ENCODE results near the gene TH. TPM values are rescaled to one million over a fixed set of nuclear protein-coding genes. Genes with fewer than 3 reads are reported as not detected.
"Not testable (repeated sequence)": the region's sequence is repeated elsewhere in the genome, so short reads cannot be mapped to it uniquely, and the experiment has no call there.

TH gene
- total RNA-seq, 1 donor, result not detected

DNA sequence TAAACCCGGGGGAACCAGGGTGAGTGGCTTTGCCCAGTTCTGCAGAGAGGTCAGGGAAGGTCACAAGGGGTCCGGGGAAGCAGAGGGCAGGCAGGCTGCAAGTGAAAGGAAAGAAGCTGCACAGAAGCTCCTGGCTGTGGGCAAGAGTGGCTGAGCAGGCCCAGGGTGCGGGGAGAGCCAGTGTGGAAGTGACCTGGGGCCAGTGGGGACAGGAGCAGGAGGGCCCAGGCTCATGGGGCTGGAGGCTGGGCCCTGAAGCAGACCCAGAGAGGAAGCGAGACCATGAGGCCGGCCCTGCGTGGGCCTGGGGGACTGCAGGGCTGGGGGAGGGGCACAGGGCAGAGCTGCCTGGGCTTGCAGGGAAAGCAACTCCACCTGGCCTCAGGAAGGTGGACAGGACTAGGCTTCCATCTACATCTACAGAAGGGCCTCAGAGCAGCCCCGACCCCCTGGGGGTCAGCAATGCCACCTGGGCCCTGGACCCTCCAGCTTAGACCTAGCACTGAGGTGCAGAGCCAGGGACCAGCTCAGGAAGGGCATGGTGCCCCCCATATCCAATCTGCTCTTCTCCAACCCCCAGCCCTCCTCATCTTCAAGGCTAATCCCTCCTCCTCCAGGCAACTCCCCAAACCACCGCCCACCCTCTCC is 44.0 kb downstream of the TH start:
- TF ChIP-seq, protein P1, sequence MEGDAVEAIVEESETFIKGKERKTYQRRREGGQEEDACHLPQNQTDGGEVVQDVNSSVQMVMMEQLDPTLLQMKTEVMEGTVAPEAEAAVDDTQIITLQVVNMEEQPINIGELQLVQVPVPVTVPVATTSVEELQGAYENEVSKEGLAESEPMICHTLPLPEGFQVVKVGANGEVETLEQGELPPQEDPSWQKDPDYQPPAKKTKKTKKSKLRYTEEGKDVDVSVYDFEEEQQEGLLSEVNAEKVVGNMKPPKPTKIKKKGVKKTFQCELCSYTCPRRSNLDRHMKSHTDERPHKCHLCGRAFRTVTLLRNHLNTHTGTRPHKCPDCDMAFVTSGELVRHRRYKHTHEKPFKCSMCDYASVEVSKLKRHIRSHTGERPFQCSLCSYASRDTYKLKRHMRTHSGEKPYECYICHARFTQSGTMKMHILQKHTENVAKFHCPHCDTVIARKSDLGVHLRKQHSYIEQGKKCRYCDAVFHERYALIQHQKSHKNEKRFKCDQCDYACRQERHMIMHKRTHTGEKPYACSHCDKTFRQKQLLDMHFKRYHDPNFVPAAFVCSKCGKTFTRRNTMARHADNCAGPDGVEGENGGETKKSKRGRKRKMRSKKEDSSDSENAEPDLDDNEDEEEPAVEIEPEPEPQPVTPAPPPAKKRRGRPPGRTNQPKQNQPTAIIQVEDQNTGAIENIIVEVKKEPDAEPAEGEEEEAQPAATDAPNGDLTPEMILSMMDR (IDR thresholded peaks at IDR 0.05; ENCODE audit: insufficient read depth, low read depth, low read length), result no peak
- no peak overlapping the region for H3K4me3 ChIP-seq (ENCODE audit: low read depth, low read length)
- no peak for DNase-seq (ENCODE audit: low read depth)

DNA sequence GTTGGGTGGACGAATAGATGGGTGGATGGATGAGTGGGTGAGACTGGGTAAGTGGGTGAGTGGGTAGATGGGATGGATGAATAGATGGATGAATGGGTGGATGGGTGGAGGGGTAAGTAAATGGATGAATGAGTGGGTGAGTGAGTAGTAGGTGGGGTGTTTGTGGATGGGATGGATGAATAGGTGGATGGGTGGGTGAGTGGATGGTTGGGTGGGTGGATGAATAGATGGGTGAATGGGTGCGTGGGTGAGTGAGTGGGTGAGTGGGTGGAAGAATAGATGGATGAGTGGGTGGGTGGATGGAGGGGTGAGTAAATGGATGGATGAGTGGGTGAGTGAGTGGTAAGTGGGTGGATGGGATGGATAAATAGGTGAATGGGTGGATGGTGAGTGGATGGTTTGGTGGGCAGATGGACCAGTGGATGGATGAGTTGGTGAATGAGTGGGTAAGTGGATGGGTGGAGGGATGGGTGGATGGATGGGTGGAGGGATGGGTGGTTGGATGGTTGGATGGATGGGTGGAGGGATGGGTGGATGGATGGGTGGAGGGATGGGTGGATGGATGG is 45.0 kb downstream of the TH start:
- no peak for DNase-seq (ENCODE audit: low read depth)
- no peak overlapping the region for H3K4me3 ChIP-seq (ENCODE audit: low read depth, low read length)
- TF ChIP-seq, protein P1 (IDR thresholded peaks at IDR 0.05; ENCODE audit: insufficient read depth, low read depth, low read length), result no peak

DNA sequence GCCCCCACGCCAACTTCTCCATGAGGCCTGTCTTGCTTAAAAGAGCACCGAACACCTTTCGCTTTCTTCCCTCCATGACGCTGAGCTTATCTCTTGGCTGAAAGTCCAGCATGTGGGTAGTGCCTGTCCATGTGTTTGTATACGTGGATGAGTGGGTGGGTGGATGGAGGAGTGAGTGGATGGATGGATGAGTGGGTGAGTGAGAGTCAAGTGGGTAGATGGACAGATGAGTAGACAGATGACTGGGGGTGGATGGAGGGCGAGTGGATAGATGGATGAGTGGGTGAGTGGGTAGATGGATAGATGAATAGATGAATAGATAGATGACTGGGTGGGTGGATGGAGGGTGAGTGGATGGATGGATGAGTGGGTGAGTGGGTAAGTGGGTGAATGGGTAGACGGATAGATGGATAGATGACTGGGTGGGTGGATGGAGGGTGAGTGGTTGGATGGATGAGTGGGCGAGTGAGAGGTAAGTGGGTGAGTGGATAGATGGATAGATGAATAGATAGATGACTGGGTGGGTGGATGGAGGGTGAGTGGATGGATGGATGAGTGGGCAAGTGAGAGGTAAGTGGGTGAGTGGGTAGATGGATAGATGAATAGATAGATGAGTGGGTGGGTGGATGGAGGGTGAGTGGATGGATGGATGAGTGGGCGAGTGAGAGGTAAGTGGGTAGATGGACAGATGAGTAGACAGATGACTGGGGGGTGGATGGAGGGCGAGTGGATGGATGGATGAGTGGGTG is 46.7 kb downstream of the TH start:
- H3K4me3 ChIP-seq (ENCODE audit: low read depth, low read length); DNase-seq (ENCODE audit: low read depth): not testable (repeated sequence)

DNA sequence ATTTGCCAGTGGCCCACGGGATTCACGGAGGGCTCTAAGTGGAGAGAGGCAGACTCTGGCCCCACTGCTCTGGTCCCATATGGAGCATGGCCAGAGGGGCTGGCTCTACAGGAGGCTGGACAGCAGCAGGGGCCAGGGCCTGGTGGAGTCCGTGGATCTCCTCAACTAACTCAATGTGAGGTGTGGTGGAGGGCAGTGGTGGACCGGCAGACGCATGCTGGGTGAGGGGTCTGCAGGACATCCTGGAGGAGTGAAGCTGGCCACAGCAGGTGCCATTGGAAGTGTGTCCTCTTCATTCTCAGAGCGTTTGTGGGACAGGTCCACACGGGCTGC is 48.0 kb downstream of the TH start:
- TF ChIP-seq, protein P1 (IDR thresholded peaks at IDR 0.05; ENCODE audit: insufficient read depth, low read depth, low read length), result no peak
- no peak overlapping the region for H3K4me3 ChIP-seq (ENCODE audit: low read depth, low read length)
- no peak for DNase-seq (ENCODE audit: low read depth)

DNA sequence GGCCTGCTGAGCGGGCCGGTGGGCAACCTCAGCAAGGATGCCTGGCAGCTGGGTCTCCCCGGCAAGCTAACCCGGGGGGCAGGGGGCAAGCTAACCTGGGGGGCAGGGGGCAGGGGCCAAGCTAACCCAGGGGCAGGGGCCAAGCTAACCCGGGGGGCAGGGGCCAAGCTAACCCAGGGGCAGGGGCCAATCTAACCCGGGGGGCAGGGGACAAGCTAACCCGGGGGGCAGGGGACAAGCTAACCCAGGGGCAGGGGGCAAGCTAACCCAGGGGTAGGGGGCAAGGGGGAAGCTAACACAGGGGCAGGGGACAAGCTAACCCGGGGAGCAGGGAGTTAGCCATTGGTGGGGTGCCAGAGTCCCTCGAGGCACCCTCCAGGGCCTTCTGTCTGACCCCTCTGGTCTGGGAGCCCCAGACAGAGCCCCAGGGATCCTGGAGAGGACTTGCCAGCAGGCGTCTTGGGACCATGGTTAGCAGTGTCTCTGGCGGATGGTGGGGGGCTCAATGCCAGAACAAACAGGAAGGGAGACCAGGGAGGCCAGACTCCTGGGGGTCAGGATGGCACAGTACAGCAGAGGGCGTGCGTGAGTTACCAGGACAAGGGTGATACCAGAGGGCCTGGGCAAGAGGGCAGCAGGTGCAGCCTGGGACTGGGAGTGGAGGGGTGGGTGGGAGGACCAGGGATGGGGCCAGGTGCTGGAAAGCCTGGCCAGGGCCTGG is 48.5 kb downstream of the TH start:
- no peak for DNase-seq (ENCODE audit: low read depth)
- TF ChIP-seq, protein P1 (IDR thresholded peaks at IDR 0.05; ENCODE audit: insufficient read depth, low read depth, low read length), result no peak
- H3K4me3 ChIP-seq (ENCODE audit: low read depth, low read length), result no peak overlapping the region

DNA sequence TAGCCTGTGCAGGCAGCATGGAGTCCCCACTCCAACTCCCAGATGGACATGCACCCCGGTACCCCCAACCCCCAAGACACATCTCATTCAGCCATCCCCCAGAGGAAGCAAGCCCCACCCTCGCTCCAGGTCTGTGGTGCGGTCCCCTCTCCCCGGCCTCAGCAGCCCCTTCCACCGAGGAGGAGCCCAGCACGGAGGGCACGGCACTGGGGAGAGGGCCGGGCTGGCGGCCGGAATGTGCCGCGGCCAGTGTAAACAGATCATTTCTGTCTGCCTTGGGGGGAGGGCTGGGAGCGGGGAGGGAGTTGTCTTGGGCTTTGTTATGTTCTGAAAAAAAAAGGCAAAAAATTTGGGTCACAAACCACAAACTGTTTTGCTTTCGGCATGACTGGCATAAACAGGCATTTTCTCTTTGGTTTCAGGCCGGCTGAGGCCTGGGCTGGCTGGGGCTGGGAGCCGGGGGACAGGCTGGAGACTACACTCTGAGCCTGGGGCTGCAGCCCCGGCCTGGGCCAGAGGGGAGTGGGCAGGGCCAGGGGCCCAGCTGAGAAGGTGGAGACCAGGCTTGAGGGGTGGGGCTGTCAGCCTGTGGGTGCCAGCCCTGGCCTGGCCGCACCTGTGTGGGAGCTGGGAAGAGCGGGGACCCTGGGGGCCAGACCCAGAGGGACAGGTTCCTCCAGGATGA is 49.3 kb downstream of the TH start:
- H3K4me3 ChIP-seq (ENCODE audit: low read depth, low read length), result no peak overlapping the region
- peak; percentile 50 for DNase-seq (ENCODE audit: low read depth)
- TF ChIP-seq, protein P1 (IDR thresholded peaks at IDR 0.05; ENCODE audit: insufficient read depth, low read depth, low read length), result no peak

Data from fibroblast of villous mesenchyme (primary cell).